HG03469 (cell line): ENCODE measurements around the gene ADA.

Experiments used
- ATAC-seq: cut with Tn5 transposase; IDR thresholded peaks from one replicate; pipeline ENCODE4 v1.9.1; 2021; ENCODE audit warnings: mild to moderate bottlenecking, moderate library complexity, moderate number of reproducible peaks; ENCODE audit not compliant: unreplicated experiment

Gene ADA

GRCh38 chr20:44583157-44583556 lies 68.3 kb downstream of the ADA start:
- ATAC-seq, result no peak

- ATAC-seq, result no peak
Observed at GRCh38 chr20:44582311-44583025, 69.0 kb downstream of the ADA start, which contains the start of gene PKIG. Gene PKIG (plus strand): TSS chr20:44582579. CDS start chr20:44614557, 31,978 bp downstream.

GRCh38 chr20:44581515-44581914 lies 70.0 kb downstream of the ADA start:
- no peak for ATAC-seq

- ATAC-seq, result no peak
Observed at GRCh38 chr20:44580581-44581268, 70.8 kb downstream of the ADA start.

GRCh38 chr20:44579313-44580081 lies 72.0 kb downstream of the ADA start:
- ATAC-seq, result no peak

GRCh38 chr20:44576297-44576696 lies 75.2 kb downstream of the ADA start:
- ATAC-seq, result no peak

- no peak for ATAC-seq
Observed at GRCh38 chr20:44574372-44574771, 77.1 kb downstream of the ADA start.

GRCh38 chr20:44573501-44573869 lies 78.0 kb downstream of the ADA start:
- no peak for ATAC-seq

- no peak for ATAC-seq
Observed at GRCh38 chr20:44572551-44573500, 78.7 kb downstream of the ADA start.

- no peak for ATAC-seq
Observed at GRCh38 chr20:44571362-44571988, 80.0 kb downstream of the ADA start.

- ATAC-seq, result no peak
Observed at GRCh38 chr20:44570367-44570766, 81.1 kb downstream of the ADA start.
